IMR-90 (cell line): ENCODE measurements around the gene TNFRSF14. TPM values are rescaled to one million over a fixed set of nuclear protein-coding genes. Genes with fewer than 3 reads are reported as not detected.

ENCODE experiments used
- ATAC-seq: fragments of 200-7000 bp; cut with Tn5 transposase; 2 replicates; pipeline ENCODE4 v1.9.1; 2020; ENCODE audit warnings: low read depth, mild to moderate bottlenecking, moderate library complexity
- BruUV-seq: library from RNA; stranded (reverse); fragments of 400-500 nt; replicated peaks from 2 replicates; lab custom pipeline; 2021; lab: Mats Ljungman, UMichigan
- CTCF ChIA-PET: fragments of 300-600 bp; formaldehyde crosslinking; extraction: SDS; loops from one replicate; lab custom pipeline; 2021; ENCODE audit warnings: antibody characterized with exemption; lab: Yijun Ruan, JAX
- POLR2A ChIA-PET: fragments of 300-600 bp; sonication (Branson Sonifier 250); formaldehyde crosslinking; loops from one replicate; lab custom pipeline; 2022; ENCODE audit warnings: antibody characterized with exemption; ENCODE audit not compliant: unreplicated experiment; lab: Charles Lee
- DNase-seq: peaks from one replicate; pipeline ENCODE4 v3.0.0; 2013
- H2AFZ ChIP-seq: replicated peaks from 2 replicates; pipeline ENCODE3; 2013; ENCODE audit warnings: low read length, mild to moderate bottlenecking; ENCODE audit not compliant: poor library complexity
- H2AK5ac ChIP-seq: 2 replicates; pipeline ENCODE4 v1.6.1; 2013; ENCODE audit warnings: low read depth, low read length, inconsistent platforms
- H2AK9ac ChIP-seq: replicated peaks from 2 replicates; pipeline ENCODE3; 2013; ENCODE audit warnings: mild to moderate bottlenecking, low read depth, low read length, moderate library complexity; ENCODE audit not compliant: poor library complexity
- H2BK120ac ChIP-seq: 2 replicates; pipeline ENCODE4 v1.6.1; 2013; ENCODE audit warnings: low read depth, low read length, inconsistent platforms
- H2BK15ac ChIP-seq: 3 replicates; pipeline ENCODE4 v1.6.1; 2013; ENCODE audit warnings: low read depth, low read length, inconsistent platforms
- H2BK20ac ChIP-seq: 2 replicates; pipeline ENCODE4 v1.6.1; 2013; ENCODE audit warnings: low read depth, mild to moderate bottlenecking, inconsistent platforms, low read length, moderate library complexity
- H2BK5ac ChIP-seq: 2 replicates; pipeline ENCODE4 v1.6.1; 2013; ENCODE audit warnings: mild to moderate bottlenecking, low read depth, low read length, inconsistent platforms; ENCODE audit not compliant: poor library complexity, severe bottlenecking
- H3K14ac ChIP-seq: replicated peaks from 2 replicates; pipeline ENCODE4 v1.6.1; 2013; ENCODE audit warnings: low read depth, low read length, inconsistent platforms
- H3K18ac ChIP-seq: 2 replicates; pipeline ENCODE4 v1.6.1; 2013; ENCODE audit warnings: low read depth, low read length, control low read depth
- H3K23ac ChIP-seq: 2 replicates; pipeline ENCODE4 v1.6.1; 2013; ENCODE audit warnings: low read depth, low read length, inconsistent platforms
- H3K27ac ChIP-seq: 2 replicates; pipeline ENCODE4 v1.5.1; 2013; ENCODE audit warnings: mild to moderate bottlenecking, control low read depth, low read length; ENCODE audit not compliant: insufficient read depth
- H3K27me3 ChIP-seq: 2 replicates; pipeline ENCODE4 v1.6.1; 2013; ENCODE audit warnings: low read length; ENCODE audit not compliant: control insufficient read depth, insufficient read depth
- H3K36me3 ChIP-seq: 2 replicates; pipeline ENCODE4 v1.6.1; 2013; ENCODE audit warnings: low read length, mixed read lengths; ENCODE audit not compliant: control insufficient read depth, insufficient read depth
- H3K4ac ChIP-seq: 2 replicates; pipeline ENCODE4 v1.6.1; 2013; ENCODE audit warnings: low read depth, low read length, inconsistent platforms
- H3K4me1 ChIP-seq: 2 replicates; pipeline ENCODE4 v1.6.1; 2013; ENCODE audit warnings: low read length, mixed read lengths; ENCODE audit not compliant: control insufficient read depth, insufficient read depth
- H3K4me2 ChIP-seq: 2 replicates; pipeline ENCODE4 v1.6.1; 2013; ENCODE audit warnings: low read depth, mild to moderate bottlenecking, control low read depth, low read length, moderate library complexity
- H3K4me3 ChIP-seq: 2 replicates; pipeline ENCODE4 v1.5.1; 2013; ENCODE audit warnings: low read depth, mild to moderate bottlenecking, control low read depth, low read length, moderate library complexity; ENCODE audit not compliant: insufficient read depth
- H3K56ac ChIP-seq: 2 replicates; pipeline ENCODE4 v1.6.1; 2013; ENCODE audit warnings: low read length, inconsistent platforms; ENCODE audit not compliant: insufficient read depth; ENCODE audit errors: extremely low read depth
- H3K79me1 ChIP-seq, 2 experiments: 2 replicates each; pipeline ENCODE4 v1.6.1; 2013; ENCODE audit warnings: low read length in 2 of 2, inconsistent platforms in 1 of 2, low read depth in 1 of 2
- H3K9ac ChIP-seq: 2 replicates; pipeline ENCODE4 v1.6.1; 2013; ENCODE audit warnings: low read depth, low read length, control low read depth
- H3K9me1 ChIP-seq: 2 replicates; pipeline ENCODE4 v1.6.1; 2013; ENCODE audit warnings: low read length, inconsistent platforms; ENCODE audit not compliant: insufficient read depth
- H3K9me3 ChIP-seq: 2 replicates; pipeline ENCODE4 v1.6.1; 2013; ENCODE audit warnings: low read length; ENCODE audit not compliant: control insufficient read depth, insufficient read depth
- H4K20me1 ChIP-seq: 2 replicates; pipeline ENCODE4 v1.6.1; 2013; ENCODE audit warnings: low read length, inconsistent platforms; ENCODE audit not compliant: insufficient read depth
- H4K5ac ChIP-seq: 2 replicates; pipeline ENCODE4 v1.6.1; 2013; ENCODE audit warnings: mild to moderate bottlenecking, low read depth, low read length, control low read depth
- H4K8ac ChIP-seq, 2 experiments: 2 replicates each; pipeline ENCODE4 v1.6.1; 2013; ENCODE audit warnings: low read depth in 2 of 2, low read length in 2 of 2, control low read depth in 1 of 2, inconsistent platforms in 1 of 2
- H4K91ac ChIP-seq: 2 replicates; pipeline ENCODE4 v1.6.1; 2013; ENCODE audit warnings: low read depth, low read length, inconsistent platforms; ENCODE audit not compliant: insufficient read depth
- MAZ ChIP-seq: IDR thresholded peaks from 2 replicates; pipeline ENCODE4 v1.6.1; 2012; ENCODE audit warnings: low read depth, mild to moderate bottlenecking, low read length, improper control_type of control experiment, moderate library complexity, borderline replicate concordance
- NFE2L2 ChIP-seq: fragments of 150-350 bp; IDR thresholded peaks from 2 replicates; pipeline ENCODE4 v1.6.1; 2016; ENCODE audit warnings: low read depth, mild to moderate bottlenecking, low read length
- WGBS, 2 experiments: methylation state at CpG; one replicate each; pipeline versions ENCODE4 v1.1.5 to v1.1.7; 2013; ENCODE audit warnings: missing lambda C conversion rate in 2 of 2; ENCODE audit not compliant: insufficient read length in 1 of 2; ENCODE audit errors: extremely low coverage in 2 of 2; 5-methylcytosine and 5-hydroxymethylcytosine counted together
- dilution Hi-C: fragments of 300-500 bp; cut with HindIII; formaldehyde crosslinking; loops from one replicate; pipeline ENCODE4 v1.14.3; 2018; ENCODE audit warnings: low sequenced_read_pairs; ENCODE audit not compliant: unreplicated experiment
- in situ Hi-C: fragments of 300-500 bp; cut with MboI; formaldehyde crosslinking; loops from 3 replicates; pipeline ENCODE4 v1.14.3; 2019; ENCODE audit warnings: low sequenced_read_pairs, inconsistent platforms, mixed read lengths
- intact Hi-C: fragments of 100-400 bp; cut with micrococcal nuclease; formaldehyde crosslinking; loops from 2 replicates; pipeline ENCODE4 v1.10.0; 2022
- polyA plus RNA-seq, 3 experiments: library from polyadenylated mRNA; depleted of rRNA; stranded (reverse); fragments of >200 nt; gene quantifications; 2 replicates each; pipeline ENCODE4 v1.2.3, GENCODE V29; 2012; ENCODE audit warnings: low replicate concordance in 1 of 3
- total RNA-seq: library from RNA; depleted of rRNA; stranded (reverse); fragments of >200 nt; gene quantifications from 2 replicates; pipeline ENCODE4 v1.2.3, GENCODE V29; 2012

Gene TNFRSF14
- total and polyA plus RNA-seq, 2 of the 4 experiments (the other 2 are of a cell fraction) = 1.3 to 4.2 TPM

DNA sequence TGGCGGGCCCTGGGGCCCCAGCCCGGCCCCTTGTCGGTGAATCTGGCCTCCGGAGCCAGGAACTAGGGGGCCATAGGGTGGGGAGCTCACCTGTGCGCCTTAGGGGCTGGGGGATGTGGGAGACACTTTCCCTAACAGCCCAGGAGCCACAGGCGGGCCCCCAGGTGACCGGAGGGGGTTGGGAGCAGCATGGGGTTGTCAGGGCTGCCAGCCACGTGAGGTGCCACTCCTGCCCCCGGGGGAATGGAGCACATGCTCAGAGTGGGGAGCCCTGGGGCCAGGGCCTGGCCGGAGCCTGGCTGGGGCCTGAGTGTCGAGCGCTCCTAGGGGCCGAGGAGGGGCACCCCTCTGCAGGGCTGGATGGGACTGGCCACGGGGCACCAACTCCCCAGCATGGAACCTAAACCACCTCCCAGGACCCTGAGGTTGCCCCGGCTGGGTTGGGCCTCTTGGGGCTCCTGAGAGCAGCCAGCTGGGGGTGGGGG, 50.3 kb downstream of the TNFRSF14 start:
- no TSS peak for BruUV-seq
- intact Hi-C loops = no loop called here
- dilution Hi-C loops = no loop called here

More for the DNA sequence above, 50.3 kb downstream of the TNFRSF14 start:
- CTCF ChIA-PET = no interaction called here
- no peak overlapping the region for H4K8ac ChIP-seq
- H3K9ac ChIP-seq = no peak overlapping the region
- POLR2A ChIA-PET = no interaction called here
- H3K4ac ChIP-seq = no peak overlapping the region
- H3K9me1 ChIP-seq = no peaks in the 10 kb centered on the region
- no peak for ATAC-seq
- H3K23ac ChIP-seq = no peak overlapping the region
- no peaks in the 10 kb centered on the region for H4K20me1 ChIP-seq
- no peak overlapping the region for H3K14ac ChIP-seq
- no peaks in the 10 kb centered on the region for H3K79me1 ChIP-seq
- no peak overlapping the region for H2BK15ac ChIP-seq
- no peak overlapping the region for H2AFZ ChIP-seq
- H3K18ac ChIP-seq = no peak overlapping the region
- no peak overlapping the region for H2BK20ac ChIP-seq
- no peaks in the 10 kb centered on the region for H3K9me3 ChIP-seq
- H2AK9ac ChIP-seq = no peak overlapping the region
- no peak overlapping the region for H3K4me3 ChIP-seq
- DNase-seq = no peak
- H3K27me3 ChIP-seq = no peaks in the 10 kb centered on the region; the same call in 1 of the 2 replicates
- H2BK5ac ChIP-seq = no peak overlapping the region
- no peak overlapping the region for H4K5ac ChIP-seq
- no peak overlapping the region for H4K91ac ChIP-seq
- no peaks in the 10 kb centered on the region for H3K36me3 ChIP-seq
- H3K56ac ChIP-seq = no peak overlapping the region
- no peak for TF ChIP-seq MAZ
- TF ChIP-seq NFE2L2 = no peak
- H2BK120ac ChIP-seq = no peak overlapping the region
- no peak overlapping the region for H3K27ac ChIP-seq
- H3K4me1 ChIP-seq = no peaks in the 10 kb centered on the region
- WGBS, 2 experiments = no CpG with 5 or more reads among the region's 15 CpGs
- in situ Hi-C loops = no loop called here
- no peak overlapping the region for H2AK5ac ChIP-seq
- H3K4me2 ChIP-seq = no peak overlapping the region
